Ovary (tissue), 9 donors: ENCODE measurements around the gene PRR4. TPM values are rescaled to one million over a fixed set of nuclear protein-coding genes. Genes with fewer than 3 reads are reported as not detected.

Experiments used
- DNase-seq, 5 donors: peaks; one replicate each; pipeline ENCODE4 v3.0.0-alpha.2; 2019 to 2020
- H3K27ac ChIP-seq, 2 donors: fragments of 200-600 bp; one replicate each; pipeline versions ENCODE4 v1.5.1 to v1.8.0; 2019 to 2022
- H3K27me3 ChIP-seq: fragments of 200-600 bp; one replicate; pipeline ENCODE4 v1.8.0; 2022
- H3K36me3 ChIP-seq: fragments of 200-600 bp; sonication (generic); one replicate; pipeline ENCODE4 v1.5.1; 2019
- H3K4me1 ChIP-seq: one replicate; pipeline ENCODE4 v1.8.1; 2013; ENCODE audit warnings: mild to moderate bottlenecking, moderate library complexity; ENCODE audit not compliant: insufficient read depth
- H3K4me3 ChIP-seq: fragments of 200-600 bp; sonication (generic); one replicate; pipeline ENCODE4 v1.5.1; 2017
- H3K9me3 ChIP-seq, 2 donors: fragments of 200-600 bp in 1 of 2; sonication (generic) in 1 of 2; one replicate each; pipeline versions ENCODE4 v1.5.1 to v1.8.1; 2013 to 2019; ENCODE audit warnings: mild to moderate bottlenecking in 1 of 2, moderate library complexity in 1 of 2
- EP300 ChIP-seq: sonication (generic); formaldehyde crosslinking; IDR thresholded peaks from one replicate; pipeline ENCODE4 v1.6.1; 2017; ENCODE audit warnings: antibody characterized with exemption
- POLR2A ChIP-seq: fragments of 450-650 bp; IDR thresholded peaks from one replicate; pipeline ENCODE4 v1.6.1; 2017; ENCODE audit warnings: antibody characterized with exemption, mild to moderate bottlenecking, moderate library complexity
- WGBS, 3 donors: extraction: QIAGEN DNeasy Blood & Tissue Kit in 1 of 3; methylation state at CpG; one replicate each; pipeline versions ENCODE4 v1.1.5 to v1.1.7; 2013 to 2017; 5-methylcytosine and 5-hydroxymethylcytosine counted together
- intact Hi-C, 4 donors: fragments of 100-400 bp; cut with DNase I; formaldehyde crosslinking; loops; one replicate each; pipeline versions ENCODE4 v1.11.0 to v1.15.1; 2022 to 2023
- polyA plus RNA-seq, 2 donors: library from polyadenylated mRNA; stranded (reverse); fragments of 200-250 nt in 1 of 2; fragments of 350-450 nt in 1 of 2; fragmentation: Illumina TruSeq in 1 of 2; extraction: RNeasy Lipid Tissue Mini Kit (QIAGEN cat#74804) in 1 of 2; gene quantifications; one replicate each; pipeline ENCODE4 v1.2.3, GENCODE V29; 2013 to 2014
- total RNA-seq, 7 donors: library from RNA; depleted of rRNA in 2 of 7; stranded (reverse); fragments of >200 nt in 2 of 7; fragmentation: NEBNext Ultra II Directional in 3 of 7; extraction: Animal tissue kit (Norgen Biotek cat#: 25700) in 3 of 7; gene quantifications; one replicate each; pipeline versions ENCODE4 v1.1.0 to v1.2.4, GENCODE V29; 2016 to 2023
- TF ChIP-seq, protein P1 (sequence below), 3 donors: fragments of 450-650 bp in 2 of 3; fragments of 200-600 bp in 1 of 3; IDR thresholded peaks; one replicate each; pipeline versions ENCODE4 v1.5.1 to v1.8.0; 2016 to 2022; ENCODE audit warnings: antibody characterized with exemption in 3 of 3, mild to moderate bottlenecking in 1 of 3
- donor health status: DM: no; HTN: no; CAD: no; lungs with moderate emphysema.
- donor health status: DM: no; HTN: no; CAD: no.
- donor health status: Bipolar disorder and iron deficiency.
- donor health status: DM: yes; HTN: yes; CAD: no.
- donor health status: DM: no; HTN: no; CAD: no.
- donor health status: DM: yes; HTN: yes; CAD: no.

Gene PRR4
- total and polyA plus RNA-seq, 9 donors: 0.72 to 5.5 (median 2.1) TPM; not detected in 1

DNA sequence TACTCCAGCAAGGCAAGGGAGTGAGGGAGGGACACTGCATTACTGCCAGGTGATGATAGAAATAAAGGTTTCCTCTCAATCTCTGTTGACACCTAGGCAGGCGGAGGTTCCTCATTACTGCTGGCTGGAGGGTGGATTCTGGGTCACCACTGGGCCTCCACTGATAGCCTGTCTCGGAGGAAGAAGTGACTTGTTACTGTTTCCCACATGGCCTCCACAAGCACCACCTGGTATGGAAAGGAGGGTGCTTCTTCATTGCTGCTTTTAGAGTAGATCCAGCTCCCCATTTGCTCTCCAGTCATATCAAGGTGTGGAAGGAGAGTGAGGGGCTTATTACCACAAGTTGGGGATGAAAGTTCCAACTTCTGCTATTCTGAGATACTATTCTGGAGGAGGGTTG, 6.4 kb downstream of the PRR4 start:
- Histone ChIP-seq H3K27me3 (no peaks in the 10 kb centered on the region), H3K27ac (no peak overlapping the region), H3K9me3 (no peaks in the 10 kb centered on the region), H3K4me1 (no peaks in the 10 kb centered on the region), H3K4me3 (no peak overlapping the region), H3K36me3 (no peaks in the 10 kb centered on the region)
- no peak for DNase-seq
- 94 to 100% (median 97%) methylated on average over 2 of the region's 2 CpGs for WGBS, 3 donors
- intact Hi-C loops: no loop called here
- no peak for TF ChIP-seq POLR2A
- TF ChIP-seq, protein P1, sequence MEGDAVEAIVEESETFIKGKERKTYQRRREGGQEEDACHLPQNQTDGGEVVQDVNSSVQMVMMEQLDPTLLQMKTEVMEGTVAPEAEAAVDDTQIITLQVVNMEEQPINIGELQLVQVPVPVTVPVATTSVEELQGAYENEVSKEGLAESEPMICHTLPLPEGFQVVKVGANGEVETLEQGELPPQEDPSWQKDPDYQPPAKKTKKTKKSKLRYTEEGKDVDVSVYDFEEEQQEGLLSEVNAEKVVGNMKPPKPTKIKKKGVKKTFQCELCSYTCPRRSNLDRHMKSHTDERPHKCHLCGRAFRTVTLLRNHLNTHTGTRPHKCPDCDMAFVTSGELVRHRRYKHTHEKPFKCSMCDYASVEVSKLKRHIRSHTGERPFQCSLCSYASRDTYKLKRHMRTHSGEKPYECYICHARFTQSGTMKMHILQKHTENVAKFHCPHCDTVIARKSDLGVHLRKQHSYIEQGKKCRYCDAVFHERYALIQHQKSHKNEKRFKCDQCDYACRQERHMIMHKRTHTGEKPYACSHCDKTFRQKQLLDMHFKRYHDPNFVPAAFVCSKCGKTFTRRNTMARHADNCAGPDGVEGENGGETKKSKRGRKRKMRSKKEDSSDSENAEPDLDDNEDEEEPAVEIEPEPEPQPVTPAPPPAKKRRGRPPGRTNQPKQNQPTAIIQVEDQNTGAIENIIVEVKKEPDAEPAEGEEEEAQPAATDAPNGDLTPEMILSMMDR (IDR thresholded peaks at IDR 0.05): no peak
- no peak for TF ChIP-seq EP300

- intact Hi-C loops: no loop called here
- no peaks in the 10 kb centered on the region for H3K9me3 ChIP-seq
- no peaks in the 10 kb centered on the region for H3K4me1 ChIP-seq
- no peaks in the 10 kb centered on the region for H3K36me3 ChIP-seq
- 85 to 93% (median 87%) methylated on average over 3 of the region's 3 CpGs for WGBS, 3 donors
- DNase-seq: no peak
- no peak overlapping the region for H3K27ac ChIP-seq
- TF ChIP-seq POLR2A (no peak), EP300 (no peak)
- TF ChIP-seq, protein P1 (IDR thresholded peaks at IDR 0.05): no peak
- H3K4me3 ChIP-seq: no peak overlapping the region
- no peaks in the 10 kb centered on the region for H3K27me3 ChIP-seq
Observed at GRCh38 chr12:10838461-10838860, 10.8 kb downstream of the PRR4 start.

- intact Hi-C loops: no loop called here
- H3K9me3 ChIP-seq: no peaks in the 10 kb centered on the region
- no peak overlapping the region for H3K4me3 ChIP-seq
- WGBS, 3 donors: 93 to 100% (median 95%) methylated on average over 1 of the region's 1 CpG
- no peak for DNase-seq
- TF ChIP-seq POLR2A (no peak), EP300 (no peak)
- TF ChIP-seq, protein P1 (IDR thresholded peaks at IDR 0.05): no peak
- H3K27ac ChIP-seq: no peak overlapping the region
- no peaks in the 10 kb centered on the region for H3K4me1 ChIP-seq
- no peaks in the 10 kb centered on the region for H3K27me3 ChIP-seq
- no peaks in the 10 kb centered on the region for H3K36me3 ChIP-seq
Observed at GRCh38 chr12:10829994-10830393, 19.3 kb downstream of the PRR4 start.

DNA sequence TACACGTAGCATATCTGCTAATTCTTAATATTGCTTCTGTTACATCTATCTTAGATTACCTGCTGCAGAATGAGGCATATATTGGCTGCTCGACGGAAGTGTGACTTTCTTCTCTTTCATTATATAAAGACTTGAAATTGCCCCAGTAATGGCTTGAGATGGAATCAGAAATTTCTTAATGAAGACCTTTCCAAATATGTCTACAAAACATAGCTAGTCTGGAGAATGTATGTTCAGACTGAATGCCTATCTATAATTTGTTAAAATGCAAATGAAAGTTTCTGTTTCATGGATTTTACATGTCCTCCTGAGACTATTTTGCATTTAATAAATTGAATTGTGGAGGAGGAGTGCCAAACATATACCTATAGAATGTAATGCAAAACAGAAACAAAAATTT, 23.0 kb downstream of the PRR4 start, which contains the start of gene TAS2R10:
TSS of gene TAS2R10 (minus strand) at position 101 of the 400 bp plus-strand sequence. CDS start at position 12, 89 bp downstream.
- no peak within 1 kb of the TSS for H3K4me3 ChIP-seq
- TF ChIP-seq, protein P1 (IDR thresholded peaks at IDR 0.05): no peak
- TF ChIP-seq POLR2A: no peak
- TF ChIP-seq EP300: no peak
- no peak within 1 kb of the TSS for H3K27ac ChIP-seq
- intact Hi-C loops: no loop called here
- no peaks in the 10 kb centered on the region for H3K27me3 ChIP-seq
- no peak for DNase-seq
- no peaks in the 10 kb centered on the region for H3K36me3 ChIP-seq
- no peaks in the 10 kb centered on the region for H3K4me1 ChIP-seq
- no peaks in the 10 kb centered on the region for H3K9me3 ChIP-seq
- WGBS, 3 donors: 75 to 83% (median 78%) methylated on average over 3 of the region's 3 CpGs
